Epithelial cell of esophagus (primary cell): ENCODE data around the gene CCNI.
"Not testable (repeated sequence)": the region's sequence is repeated elsewhere in the genome, so short reads cannot be mapped to it uniquely, and the experiment has no call there.

ENCODE experiments used
- DNase-seq: peaks from one replicate; pipeline ENCODE4 v3.0.0; 2010; ENCODE audit warnings: low read depth
- H3K4me3 ChIP-seq: 2 replicates; pipeline ENCODE4 v1.5.1; 2011; ENCODE audit warnings: mild to moderate bottlenecking, low read length, control low read depth
- CTCF ChIP-seq: IDR thresholded peaks from 2 replicates; pipeline ENCODE4 v1.5.1; 2011; ENCODE audit warnings: low read depth, mild to moderate bottlenecking, low read length, control low read depth, inconsistent platforms; ENCODE audit not compliant: insufficient read depth; ENCODE audit errors: missing control alignments

Gene CCNI

GRCh38 chr4:77040270-77040669 is 35.5 kb downstream of the CCNI start:
- H3K4me3 ChIP-seq: no peak overlapping the region
- DNase-seq: peak; percentile 70
- no peak for TF ChIP-seq CTCF

- no peak for DNase-seq
- no peak for TF ChIP-seq CTCF
- no peak overlapping the region for H3K4me3 ChIP-seq
These were observed 36.0 kb downstream of the CCNI start for GRCh38 chr4:77039796-77040195.

GRCh38 chr4:77037736-77038135 is 38.1 kb downstream of the CCNI start:
- DNase-seq: no peak
- no peak for TF ChIP-seq CTCF
- H3K4me3 ChIP-seq: no peak overlapping the region

- not testable (repeated sequence) for DNase-seq, H3K4me3 ChIP-seq
These were observed 38.6 kb downstream of the CCNI start for GRCh38 chr4:77037168-77037567.

GRCh38 chr4:77036206-77036605 is 39.6 kb downstream of the CCNI start:
- DNase-seq: peak; percentile 21
- no peak for TF ChIP-seq CTCF
- H3K4me3 ChIP-seq: no peak overlapping the region

GRCh38 chr4:77035153-77035552 is 40.6 kb downstream of the CCNI start:
- DNase-seq: no peak
- no peak for TF ChIP-seq CTCF
- H3K4me3 ChIP-seq: no peak overlapping the region

- no peak overlapping the region for H3K4me3 ChIP-seq
- no peak for TF ChIP-seq CTCF
- no peak for DNase-seq
These were observed 44.2 kb downstream of the CCNI start for GRCh38 chr4:77031544-77031943.

GRCh38 chr4:77029757-77030156 is 46.0 kb downstream of the CCNI start:
- not testable (repeated sequence) for H3K4me3 ChIP-seq, DNase-seq
